Erythroblast (primary cell): Measurements from ENCODE around the gene TINAGL1.
"Not testable (repeated sequence)": the region's sequence is repeated elsewhere in the genome, so short reads cannot be mapped to it uniquely, and the experiment has no call there.

Source experiments
- DNase-seq, 2 experiments: peaks; one replicate each; lab custom pipeline; 2025; lab: John Stamatoyannopoulos, UW
- GATA1 ChIP-seq: IDR thresholded peaks from 2 replicates; pipeline ENCODE4 v1.6.1; 2011; ENCODE audit warnings: low read depth, mild to moderate bottlenecking, control low read depth, low read length, moderate library complexity
- POLR2A ChIP-seq: IDR thresholded peaks from 2 replicates; pipeline ENCODE4 v1.6.1; 2011; ENCODE audit warnings: mild to moderate bottlenecking, low read length

Gene TINAGL1

GRCh38 chr1:31584869-31585735 is 8.8 kb downstream of the TINAGL1 start:
- no peak for TF ChIP-seq GATA1
- no peak for TF ChIP-seq POLR2A
- DNase-seq: no peak

GRCh38 chr1:31585736-31586365 is 9.5 kb downstream of the TINAGL1 start:
- no peak for TF ChIP-seq POLR2A
- no peak for TF ChIP-seq GATA1
- no peak for DNase-seq

- no peak for TF ChIP-seq GATA1
- DNase-seq: no peak
Observed at GRCh38 chr1:31586376-31587327, 10.3 kb downstream of the TINAGL1 start.

GRCh38 chr1:31587328-31587699 is 11.0 kb downstream of the TINAGL1 start:
- not testable (repeated sequence) for DNase-seq

- TF ChIP-seq GATA1: no peak
- TF ChIP-seq POLR2A: no peak
- peak; percentile 31 to 54 for DNase-seq
Observed at GRCh38 chr1:31587720-31588423, 11.6 kb downstream of the TINAGL1 start.

GRCh38 chr1:31588751-31589515 is 12.6 kb downstream of the TINAGL1 start:
- TF ChIP-seq GATA1 (no peak), POLR2A (no peak)
- DNase-seq: no peak

GRCh38 chr1:31591425-31592093 is 15.2 kb downstream of the TINAGL1 start:
- TF ChIP-seq POLR2A: no peak
- TF ChIP-seq GATA1: no peak
- no peak for DNase-seq

GRCh38 chr1:31592132-31592531 is 15.8 kb downstream of the TINAGL1 start:
- DNase-seq: no peak
- TF ChIP-seq POLR2A (no peak), GATA1 (no peak)

GRCh38 chr1:31593136-31593665 is 16.9 kb downstream of the TINAGL1 start:
- DNase-seq: no peak
- TF ChIP-seq POLR2A: no peak
- TF ChIP-seq GATA1: no peak

GRCh38 chr1:31593770-31594632 is 17.7 kb downstream of the TINAGL1 start:
- peak; percentile 35 to 55 for DNase-seq
- no peak for TF ChIP-seq POLR2A
- no peak for TF ChIP-seq GATA1
